Measurements from ENCODE around the gene TSSK2. TPM values are rescaled to one million over a fixed set of nuclear protein-coding genes. Genes with fewer than 3 reads are reported as not detected.

Gene TSSK2
- total RNA-seq, 4 donors from 2014 or later: 0.19 to 0.33 (median 0.25) TPM; not detected in 1

DNA sequence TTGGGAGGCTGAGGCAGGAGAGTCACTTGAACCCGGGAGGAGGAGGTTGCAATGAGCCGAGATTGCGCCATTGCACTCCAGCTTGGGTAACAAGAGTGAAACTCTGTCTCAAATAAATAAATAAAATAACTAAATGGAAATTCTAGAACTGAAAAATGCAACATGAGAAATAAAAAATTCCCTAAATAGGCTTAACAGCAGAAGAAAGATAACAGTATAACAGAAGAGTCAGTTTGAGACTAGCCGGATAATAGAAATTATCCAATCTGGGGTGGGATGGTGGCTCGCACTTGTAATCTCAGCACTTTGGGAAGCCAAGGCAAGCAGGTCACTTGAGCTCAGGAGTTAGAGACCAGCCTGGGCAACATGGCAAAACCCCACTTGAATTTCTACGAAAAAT lies 33.3 kb downstream of the TSSK2 start:
- TF ChIP-seq, protein P1, sequence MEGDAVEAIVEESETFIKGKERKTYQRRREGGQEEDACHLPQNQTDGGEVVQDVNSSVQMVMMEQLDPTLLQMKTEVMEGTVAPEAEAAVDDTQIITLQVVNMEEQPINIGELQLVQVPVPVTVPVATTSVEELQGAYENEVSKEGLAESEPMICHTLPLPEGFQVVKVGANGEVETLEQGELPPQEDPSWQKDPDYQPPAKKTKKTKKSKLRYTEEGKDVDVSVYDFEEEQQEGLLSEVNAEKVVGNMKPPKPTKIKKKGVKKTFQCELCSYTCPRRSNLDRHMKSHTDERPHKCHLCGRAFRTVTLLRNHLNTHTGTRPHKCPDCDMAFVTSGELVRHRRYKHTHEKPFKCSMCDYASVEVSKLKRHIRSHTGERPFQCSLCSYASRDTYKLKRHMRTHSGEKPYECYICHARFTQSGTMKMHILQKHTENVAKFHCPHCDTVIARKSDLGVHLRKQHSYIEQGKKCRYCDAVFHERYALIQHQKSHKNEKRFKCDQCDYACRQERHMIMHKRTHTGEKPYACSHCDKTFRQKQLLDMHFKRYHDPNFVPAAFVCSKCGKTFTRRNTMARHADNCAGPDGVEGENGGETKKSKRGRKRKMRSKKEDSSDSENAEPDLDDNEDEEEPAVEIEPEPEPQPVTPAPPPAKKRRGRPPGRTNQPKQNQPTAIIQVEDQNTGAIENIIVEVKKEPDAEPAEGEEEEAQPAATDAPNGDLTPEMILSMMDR (IDR thresholded peaks at IDR 0.05 in 4 of 5, conservative IDR thresholded peaks at IDR 0.05 in 1 of 5): no peak
- TF ChIP-seq POLR2A (IDR thresholded peaks at IDR 0.05): no peak
- no peak for DNase-seq
- H3K27ac ChIP-seq: no peak overlapping the region
- H3K4me1 ChIP-seq: peaks cover 1 to 6% of the 10 kb centered on the region in 2 donors
- peaks cover 24 to 42% (median 39%) of the 10 kb centered on the region in 3 donors for H3K27me3 ChIP-seq
- intact Hi-C loops (cut with DNase I; ENCODE audit: low total_unique reads) (no loop called here), in situ Hi-C loops (cut with MboI; ENCODE audit: low sequenced_read_pairs in 4 of 4) (no loop called here)
- H3K4me3 ChIP-seq: no peak overlapping the region
- H3K9me3 ChIP-seq: no peaks in the 10 kb centered on the region
- no peak for ATAC-seq
- no peaks in the 10 kb centered on the region for H3K36me3 ChIP-seq

DNA sequence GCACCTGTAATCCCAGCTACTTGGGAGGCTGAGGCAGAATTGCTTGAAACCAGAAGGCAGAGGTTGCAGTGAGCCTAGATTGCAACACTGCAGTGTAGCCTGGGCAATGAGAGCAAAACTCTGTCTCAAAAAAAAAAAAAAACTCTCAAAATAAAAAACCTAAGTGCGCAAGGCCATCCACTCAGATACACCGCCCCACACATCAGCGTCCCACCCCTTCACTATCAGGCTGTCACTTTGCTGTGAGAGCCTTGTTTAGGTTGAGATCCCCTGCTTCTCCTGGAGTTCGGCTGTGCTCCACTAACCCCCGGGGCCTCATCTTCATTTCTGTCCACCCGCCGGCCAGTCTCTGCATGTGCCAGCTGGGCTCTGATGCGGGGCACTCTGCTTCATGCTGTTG lies 35.3 kb downstream of the TSSK2 start:
- DNase-seq (no peak), ATAC-seq (no peak)
- TF ChIP-seq, protein P1 (IDR thresholded peaks at IDR 0.05 in 4 of 5, conservative IDR thresholded peaks at IDR 0.05 in 1 of 5): no peak
- no peak for TF ChIP-seq POLR2A (IDR thresholded peaks at IDR 0.05)
- intact Hi-C loops (cut with DNase I; ENCODE audit: low total_unique reads) (no loop called here), in situ Hi-C loops (cut with MboI; ENCODE audit: low sequenced_read_pairs in 4 of 4) (no loop called here)
- peaks cover 27 to 44% (median 39%) of the 10 kb centered on the region in 3 donors for H3K27me3 ChIP-seq
- no peak overlapping the region for H3K27ac ChIP-seq
- H3K9me3 ChIP-seq: no peaks in the 10 kb centered on the region
- no peaks in the 10 kb centered on the region for H3K36me3 ChIP-seq
- H3K4me3 ChIP-seq: no peak overlapping the region
- peaks cover 11 to 21% of the 10 kb centered on the region in 2 donors for H3K4me1 ChIP-seq

DNA sequence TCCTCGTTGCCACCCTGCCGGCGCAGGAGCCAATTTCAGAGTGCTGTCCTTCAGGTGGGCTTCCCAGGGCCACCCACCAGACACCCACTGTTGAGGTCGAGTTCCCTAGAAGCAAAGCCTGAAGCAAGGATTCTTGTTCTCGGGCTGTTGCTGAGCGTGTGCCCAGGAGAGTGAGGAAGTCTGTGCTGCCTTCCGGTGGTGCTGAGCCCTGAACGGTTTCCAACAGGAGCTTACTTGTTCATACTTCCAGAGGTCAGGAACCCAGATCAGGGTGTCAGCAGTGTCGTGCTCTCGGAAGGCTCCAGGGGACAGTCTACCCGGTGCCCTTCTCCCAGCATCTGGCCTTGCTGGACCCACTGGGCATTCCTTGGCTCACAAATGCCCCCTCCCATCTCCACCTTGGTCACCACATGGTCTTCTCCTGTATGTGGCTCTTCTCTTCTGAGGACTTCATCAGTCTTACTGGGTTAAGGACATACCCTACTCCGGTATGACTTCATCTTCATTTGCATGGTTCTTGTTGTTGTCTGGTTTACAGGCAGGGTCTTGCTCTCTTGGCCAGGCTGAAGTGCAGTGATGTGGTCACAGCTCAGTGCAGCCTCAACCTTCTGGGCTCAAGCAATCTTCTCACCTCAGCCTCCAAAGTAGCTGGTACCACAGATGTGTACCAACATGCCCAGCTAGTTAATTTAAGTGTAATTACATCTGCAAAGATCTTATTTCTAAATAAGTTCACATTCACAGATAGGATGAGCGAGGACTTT lies 36.2 kb downstream of the TSSK2 start:
- Histone ChIP-seq H3K4me3 (no peak overlapping the region), H3K36me3 (no peaks in the 10 kb centered on the region), H3K27me3 (peaks cover 27 to 44% (median 39%) of the 10 kb centered on the region in 3 donors), H3K27ac (no peak overlapping the region), H3K9me3 (no peaks in the 10 kb centered on the region), H3K4me1 (peaks cover 13 to 25% of the 10 kb centered on the region in 2 donors)
- in situ Hi-C loops (cut with MboI; ENCODE audit: low sequenced_read_pairs in 4 of 4) (no loop called here), intact Hi-C loops (cut with DNase I; ENCODE audit: low total_unique reads) (no loop called here)
- DNase-seq: no peak
- no peak for ATAC-seq
- no peak for TF ChIP-seq POLR2A (IDR thresholded peaks at IDR 0.05)
- TF ChIP-seq, protein P1 (IDR thresholded peaks at IDR 0.05 in 4 of 5, conservative IDR thresholded peaks at IDR 0.05 in 1 of 5): no peak

DNA sequence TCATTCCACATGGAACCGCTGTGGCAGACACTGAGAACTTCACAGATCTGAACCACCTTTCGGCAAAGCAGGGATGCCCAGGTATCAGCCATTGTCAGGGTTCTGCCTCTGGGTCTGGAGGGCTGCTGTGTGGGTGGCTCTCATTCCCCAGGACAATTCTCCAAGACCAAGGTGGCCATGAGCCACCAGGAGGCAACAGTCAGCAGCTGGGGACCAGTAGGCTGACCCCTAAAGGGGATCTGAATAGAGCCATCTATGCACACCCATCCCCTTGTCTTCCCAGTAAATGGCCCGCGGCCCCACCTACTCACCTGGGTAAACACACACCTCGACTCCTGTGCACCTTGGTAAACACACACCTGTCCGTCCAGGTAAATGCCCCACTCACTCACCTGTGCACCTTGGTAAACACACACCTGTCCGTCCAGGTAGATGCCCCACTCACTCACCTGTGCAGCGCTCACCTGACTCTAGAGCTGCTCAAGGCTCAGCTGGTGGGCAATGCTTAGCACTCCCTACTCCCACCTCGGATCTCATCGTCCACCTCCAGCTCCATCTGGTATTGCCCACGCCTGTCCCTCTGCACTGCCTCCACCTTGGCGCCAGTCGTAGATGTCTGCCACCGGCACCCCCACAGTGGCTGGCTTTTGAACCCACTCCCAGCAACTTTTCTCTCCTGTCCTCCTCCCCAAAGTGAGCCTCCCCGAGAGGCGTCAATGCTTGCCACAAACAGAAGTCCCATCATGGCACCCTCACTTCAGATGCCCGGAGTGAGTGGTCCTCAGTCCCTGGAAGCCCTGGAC lies 37.2 kb downstream of the TSSK2 start:
- no peak overlapping the region for H3K4me3 ChIP-seq
- no peaks in the 10 kb centered on the region for H3K36me3 ChIP-seq
- no peak for DNase-seq
- peaks cover 24 to 34% of the 10 kb centered on the region in 2 donors for H3K4me1 ChIP-seq
- no peak for ATAC-seq
- H3K27me3 ChIP-seq: peaks cover 27 to 44% (median 39%) of the 10 kb centered on the region in 3 donors
- intact Hi-C loops (cut with DNase I; ENCODE audit: low total_unique reads) (no loop called here), in situ Hi-C loops (cut with MboI; ENCODE audit: low sequenced_read_pairs in 4 of 4) (no loop called here)
- no peaks in the 10 kb centered on the region for H3K9me3 ChIP-seq
- no peak for TF ChIP-seq POLR2A (IDR thresholded peaks at IDR 0.05)
- TF ChIP-seq, protein P1 (IDR thresholded peaks at IDR 0.05 in 4 of 5, conservative IDR thresholded peaks at IDR 0.05 in 1 of 5): no peak
- no peak overlapping the region for H3K27ac ChIP-seq

Data from gastrocnemius medialis (tissue), 4 donors.